ENCODE data around the gene TRIM62. TPM values are rescaled to one million over a fixed set of nuclear protein-coding genes. Genes with fewer than 3 reads are reported as not detected.

TRIM62 gene
- total and polyA plus RNA-seq, 4 donors = 0.60 to 1.3 (median 1.1) TPM

- no peak overlapping the region for H3K27ac ChIP-seq (ENCODE audit: low read depth in 1 of 2, low read length in 2 of 2)
- no peaks in the 10 kb centered on the region for H3K9me3 ChIP-seq (ENCODE audit: control insufficient read depth in 4 of 4, low read length in 3 of 4)
- DNase-seq (ENCODE audit: low spot score) = no peak
- no peaks in the 10 kb centered on the region for H3K36me3 ChIP-seq (ENCODE audit: control insufficient read depth in 4 of 4, insufficient read depth in 3 of 4, low read depth in 1 of 4, low read length in 3 of 4)
- H3K27me3 ChIP-seq (ENCODE audit: control insufficient read depth in 4 of 4, insufficient read depth in 4 of 4, low read length in 3 of 4) = no peaks in the 10 kb centered on the region
- H3K4me3 ChIP-seq (ENCODE audit: low read depth in 1 of 3, low read length in 3 of 3) = no peak overlapping the region
- no peaks in the 10 kb centered on the region for H3K4me1 ChIP-seq (ENCODE audit: control insufficient read depth in 4 of 4, insufficient read depth in 4 of 4, low read length in 3 of 4)
- TF ChIP-seq FOXA2 (IDR thresholded peaks at IDR 0.05) (no peak), REST (IDR thresholded peaks at IDR 0.05) (no peak), RAD21 (IDR thresholded peaks at IDR 0.05) (no peak), HNF4G (IDR thresholded peaks at IDR 0.05) (no peak), SP1 (IDR thresholded peaks at IDR 0.05) (no peak)
- H3K9ac ChIP-seq (ENCODE audit: low read depth in 1 of 2, low read length in 2 of 2) = no peak overlapping the region
- 77% methylated on average over 1 of the region's 1 CpG for WGBS
Observed at GRCh38 chr1:33225586-33225985, 43.7 kb upstream of the TRIM62 start.

- Histone ChIP-seq H3K4me3 (ENCODE audit: low read depth in 1 of 3, low read length in 3 of 3) (no peak overlapping the region), H3K4me1 (ENCODE audit: control insufficient read depth in 4 of 4, insufficient read depth in 4 of 4, low read length in 3 of 4) (no peaks in the 10 kb centered on the region), H3K36me3 (ENCODE audit: control insufficient read depth in 4 of 4, insufficient read depth in 3 of 4, low read depth in 1 of 4, low read length in 3 of 4) (no peaks in the 10 kb centered on the region), H3K9ac (ENCODE audit: low read depth in 1 of 2, low read length in 2 of 2) (no peak overlapping the region), H3K27me3 (ENCODE audit: control insufficient read depth in 4 of 4, insufficient read depth in 4 of 4, low read length in 3 of 4) (no peaks in the 10 kb centered on the region), H3K9me3 (ENCODE audit: control insufficient read depth in 4 of 4, low read length in 3 of 4) (no peaks in the 10 kb centered on the region), H3K27ac (ENCODE audit: low read depth in 1 of 2, low read length in 2 of 2) (no peak overlapping the region)
- TF ChIP-seq JUND (IDR thresholded peaks at IDR 0.05) = no peak
- no peak for TF ChIP-seq CTCF (IDR thresholded peaks at IDR 0.05; ENCODE audit: low read depth, low read length, missing input control)
- no peak for TF ChIP-seq REST (IDR thresholded peaks at IDR 0.05)
- TF ChIP-seq SP1 (IDR thresholded peaks at IDR 0.05) = no peak
- TF ChIP-seq YY1 (IDR thresholded peaks at IDR 0.05) = no peak
- no peak for TF ChIP-seq RAD21 (IDR thresholded peaks at IDR 0.05)
- no peak for TF ChIP-seq MAX (IDR thresholded peaks at IDR 0.05)
- no peak for TF ChIP-seq NR2F2 (IDR thresholded peaks at IDR 0.05)
- no peak for TF ChIP-seq ZBTB33 (IDR thresholded peaks at IDR 0.05)
- no peak for TF ChIP-seq ATF3 (IDR thresholded peaks at IDR 0.05)
- TF ChIP-seq FOXA2 (IDR thresholded peaks at IDR 0.05) = no peak
- no peak for TF ChIP-seq GABPA (IDR thresholded peaks at IDR 0.05 in 1 of 2, conservative IDR thresholded peaks at IDR 0.05 in 1 of 2)
- no peak for TF ChIP-seq RXRA (IDR thresholded peaks at IDR 0.05)
- TF ChIP-seq FOXA1 (IDR thresholded peaks at IDR 0.05) = no peak
- no peak for TF ChIP-seq TAF1 (conservative IDR thresholded peaks at IDR 0.05)
- no peak for TF ChIP-seq EGR1 (IDR thresholded peaks at IDR 0.05; ENCODE audit: low read depth in 2 of 2)
- WGBS = 78% methylated on average over 2 of the region's 2 CpGs
- no peak for DNase-seq (ENCODE audit: low spot score)
Observed at GRCh38 chr1:33224166-33224707, 42.4 kb upstream of the TRIM62 start.
